ENCODE measurements around the gene ATP8B1. TPM values are rescaled to one million over a fixed set of nuclear protein-coding genes. Genes with fewer than 3 reads are reported as not detected.

Gene ATP8B1
- total RNA-seq, result 12.3 TPM

GRCh38 chr18:57803103-57803969 lies at the start of gene ATP8B1:
Gene ATP8B1, minus strand, starts transcription at chr18:57803315. Its CDS starts 71,508 bp downstream, at chr18:57731807.

Other genes with a start within 250 kb of the ATP8B1 start
- gene FECH, start 216.6 kb downstream of the ATP8B1 start, total RNA-seq, result 47.3 TPM
- gene NARS1, start 181.5 kb downstream of the ATP8B1 start, total RNA-seq, result 97.3 TPM
- 197 TPM for gene NEDD4L, start 240.9 kb upstream of the ATP8B1 start, total RNA-seq